Stimulated activated naive CD8-positive, alpha-beta T cell treated with anti-CD3 and anti-CD28 coated beads, Interleukin-15, Interleukin-2, amounts not matched to agents 100 U/mL and 50 U/mL, for 24 hours (primary cell): Measurements from ENCODE around the gene ARHGEF12.

Experiments
- ATAC-seq: fragments of 150-1000 bp; cut with Tn5 transposase; one replicate; pipeline ENCODE4 v1.10.0; 2021
- DNase-seq: peaks from one replicate; pipeline ENCODE4 v3.0.0; 2021

The ARHGEF12 gene

GRCh38 chr11:120431633-120432032 is 95.4 kb downstream of the ARHGEF12 start:
- ATAC-seq (peak; percentile 87), DNase-seq (no peak)

GRCh38 chr11:120432056-120433018 is 96.1 kb downstream of the ARHGEF12 start:
- ATAC-seq, result peak; percentile 96
- peak; percentile 15 for DNase-seq

- ATAC-seq, result no peak
- DNase-seq, result no peak
These were observed 105.4 kb downstream of the ARHGEF12 start for GRCh38 chr11:120441592-120441991.

GRCh38 chr11:120442031-120442430 is 105.8 kb downstream of the ARHGEF12 start:
- DNase-seq (no peak), ATAC-seq (no peak)

- no peak for ATAC-seq
- DNase-seq, result no peak
These were observed 110.6 kb downstream of the ARHGEF12 start for GRCh38 chr11:120446802-120447201.

- DNase-seq, result no peak
- ATAC-seq, result no peak
These were observed 112.0 kb downstream of the ARHGEF12 start for GRCh38 chr11:120448240-120448639.

- ATAC-seq, result no peak
- no peak for DNase-seq
These were observed 119.3 kb downstream of the ARHGEF12 start for GRCh38 chr11:120455487-120455886.

- DNase-seq (no peak), ATAC-seq (no peak)
These were observed 121.8 kb downstream of the ARHGEF12 start for GRCh38 chr11:120457996-120458395.

- DNase-seq (no peak), ATAC-seq (no peak)
These were observed 126.6 kb downstream of the ARHGEF12 start for GRCh38 chr11:120462825-120463224.

GRCh38 chr11:120465921-120466534 is 129.8 kb downstream of the ARHGEF12 start:
- ATAC-seq, result no peak
- no peak for DNase-seq

- DNase-seq (no peak), ATAC-seq (no peak)
These were observed 131.4 kb downstream of the ARHGEF12 start for GRCh38 chr11:120467627-120468026.

- ATAC-seq (no peak), DNase-seq (no peak)
These were observed 134.9 kb downstream of the ARHGEF12 start for GRCh38 chr11:120471131-120471530.

GRCh38 chr11:120471994-120472393 is 135.8 kb downstream of the ARHGEF12 start:
- ATAC-seq, result no peak

GRCh38 chr11:120473503-120473902 is 137.3 kb downstream of the ARHGEF12 start:
- no peak for ATAC-seq
- no peak for DNase-seq

More at GRCh38 chr11:120471994-120472393, 135.8 kb downstream of the ARHGEF12 start:
- DNase-seq, result no peak

GRCh38 chr11:120482149-120482548 is 145.9 kb downstream of the ARHGEF12 start:
- no peak for DNase-seq
- no peak for ATAC-seq

- ATAC-seq (no peak), DNase-seq (no peak)
These were observed 148.5 kb downstream of the ARHGEF12 start for GRCh38 chr11:120484722-120485121.

- no peak for ATAC-seq
These were observed 149.9 kb downstream of the ARHGEF12 start for GRCh38 chr11:120486138-120486537.

GRCh38 chr11:120489799-120490198 is 153.6 kb downstream of the ARHGEF12 start:
- no peak for ATAC-seq

More at GRCh38 chr11:120486138-120486537, 149.9 kb downstream of the ARHGEF12 start:
- DNase-seq, result no peak

GRCh38 chr11:120492486-120492885 is 156.3 kb downstream of the ARHGEF12 start:
- DNase-seq (no peak), ATAC-seq (no peak)

More at GRCh38 chr11:120489799-120490198, 153.6 kb downstream of the ARHGEF12 start:
- DNase-seq, result no peak

- DNase-seq (no peak), ATAC-seq (no peak)
These were observed 158.4 kb downstream of the ARHGEF12 start for GRCh38 chr11:120494595-120494994.

GRCh38 chr11:120499088-120499487 is 162.9 kb downstream of the ARHGEF12 start:
- DNase-seq (no peak), ATAC-seq (no peak)

GRCh38 chr11:120499859-120500258 is 163.6 kb downstream of the ARHGEF12 start:
- no peak for ATAC-seq
- no peak for DNase-seq

GRCh38 chr11:120500414-120501071 is 164.3 kb downstream of the ARHGEF12 start:
- ATAC-seq (no peak), DNase-seq (no peak)
